Transverse colon (tissue), 4 donors: Measurements from ENCODE around the gene BPIFB3.

ENCODE experiments used
- EP300 ChIP-seq: sonication (generic); formaldehyde crosslinking; IDR thresholded peaks from one replicate; pipeline ENCODE4 v1.6.1; 2017; ENCODE audit warnings: antibody characterized with exemption, low read depth
- POLR2A ChIP-seq: fragments of 450-650 bp; IDR thresholded peaks from one replicate; pipeline ENCODE4 v1.6.1; 2016; ENCODE audit warnings: antibody characterized with exemption, mild to moderate bottlenecking, moderate library complexity
- POLR2AphosphoS5 ChIP-seq, 3 donors: sonication (generic); formaldehyde crosslinking; IDR thresholded peaks; one replicate each; pipeline ENCODE4 v1.6.1; 2016; ENCODE audit warnings: antibody characterized with exemption in 3 of 3
- TF ChIP-seq, protein P1 (sequence below), 5 experiments: fragments of 200-600 bp in 3 of 5; fragments of 450-650 bp in 2 of 5; sonication (generic) in 3 of 5; IDR thresholded peaks; 1 replicate in 2 of 5; 2 replicates in 3 of 5; pipeline ENCODE4 v1.5.1; 2016 to 2017; ENCODE audit warnings: antibody characterized with exemption in 5 of 5, inconsistent platforms in 3 of 5, mild to moderate bottlenecking in 2 of 5, moderate library complexity in 1 of 5

GRCh38 chr20:33051333-33051732 is 2.4 kb upstream of the BPIFB3 start:
- TF ChIP-seq, protein P1, sequence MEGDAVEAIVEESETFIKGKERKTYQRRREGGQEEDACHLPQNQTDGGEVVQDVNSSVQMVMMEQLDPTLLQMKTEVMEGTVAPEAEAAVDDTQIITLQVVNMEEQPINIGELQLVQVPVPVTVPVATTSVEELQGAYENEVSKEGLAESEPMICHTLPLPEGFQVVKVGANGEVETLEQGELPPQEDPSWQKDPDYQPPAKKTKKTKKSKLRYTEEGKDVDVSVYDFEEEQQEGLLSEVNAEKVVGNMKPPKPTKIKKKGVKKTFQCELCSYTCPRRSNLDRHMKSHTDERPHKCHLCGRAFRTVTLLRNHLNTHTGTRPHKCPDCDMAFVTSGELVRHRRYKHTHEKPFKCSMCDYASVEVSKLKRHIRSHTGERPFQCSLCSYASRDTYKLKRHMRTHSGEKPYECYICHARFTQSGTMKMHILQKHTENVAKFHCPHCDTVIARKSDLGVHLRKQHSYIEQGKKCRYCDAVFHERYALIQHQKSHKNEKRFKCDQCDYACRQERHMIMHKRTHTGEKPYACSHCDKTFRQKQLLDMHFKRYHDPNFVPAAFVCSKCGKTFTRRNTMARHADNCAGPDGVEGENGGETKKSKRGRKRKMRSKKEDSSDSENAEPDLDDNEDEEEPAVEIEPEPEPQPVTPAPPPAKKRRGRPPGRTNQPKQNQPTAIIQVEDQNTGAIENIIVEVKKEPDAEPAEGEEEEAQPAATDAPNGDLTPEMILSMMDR (IDR thresholded peaks at IDR 0.05) = no peak
- no peak for TF ChIP-seq POLR2A
- TF ChIP-seq EP300 = no peak
- no peak for TF ChIP-seq POLR2AphosphoS5 (IDR thresholded peaks at IDR 0.05)
